Thoracic aorta (tissue), 2 donors: ENCODE results near the gene RFX3. TPM values are rescaled to one million over a fixed set of nuclear protein-coding genes. Genes with fewer than 3 reads are reported as not detected.

Experiments
- ATAC-seq: fragments of 150-250 bp; one replicate; pipeline ENCODE4 v1.8.0; 2017; ENCODE audit warnings: low read depth; ENCODE audit not compliant: insufficient number of reproducible peaks, low FRiP score
- DNase-seq: peaks from one replicate; pipeline ENCODE4 v3.0.0-alpha.2; 2020; ENCODE audit warnings: low spot score
- H3K27ac ChIP-seq, 2 donors: fragments of 200-600 bp; sonication (generic); 1 replicate in 1 of 2; 2 replicates in 1 of 2; pipeline ENCODE4 v1.5.1; 2016; ENCODE audit warnings: mild to moderate bottlenecking in 2 of 2, moderate library complexity in 2 of 2
- H3K27me3 ChIP-seq: fragments of 200-600 bp; sonication (generic); replicated peaks from 2 replicates; pipeline ENCODE4 v1.6.0; 2016; ENCODE audit warnings: mild to moderate bottlenecking; ENCODE audit not compliant: insufficient read depth
- H3K36me3 ChIP-seq: fragments of 200-600 bp; sonication (generic); one replicate; pipeline ENCODE4 v1.5.1; 2016
- H3K4me1 ChIP-seq, 2 donors: fragments of 200-600 bp; sonication (generic); 1 replicate in 1 of 2; 2 replicates in 1 of 2; pipeline versions ENCODE4 v1.5.1 to v1.6.0; 2016; ENCODE audit warnings: low read depth in 2 of 2, mild to moderate bottlenecking in 1 of 2; ENCODE audit not compliant: control insufficient read depth in 1 of 2
- H3K4me3 ChIP-seq: fragments of 200-600 bp; sonication (generic); 2 replicates; pipeline ENCODE4 v1.5.1; 2016; ENCODE audit warnings: mild to moderate bottlenecking
- H3K9me3 ChIP-seq: fragments of 200-600 bp; sonication (generic); 2 replicates; pipeline ENCODE4 v1.5.1; 2016
- CTCF ChIP-seq: fragments of 200-600 bp; sonication (generic); IDR thresholded peaks from one replicate; pipeline ENCODE4 v1.5.1; 2019; ENCODE audit warnings: antibody characterized with exemption
- total RNA-seq, 2 donors: library from RNA; depleted of rRNA; stranded (reverse); fragments of >200 nt; gene quantifications; one replicate each; pipeline versions ENCODE4 v1.1.0 to v1.2.3, GENCODE V29; 2016

The RFX3 gene
- total RNA-seq, 2 donors from 2014 or later: 2.6 to 15.6 TPM

DNA sequence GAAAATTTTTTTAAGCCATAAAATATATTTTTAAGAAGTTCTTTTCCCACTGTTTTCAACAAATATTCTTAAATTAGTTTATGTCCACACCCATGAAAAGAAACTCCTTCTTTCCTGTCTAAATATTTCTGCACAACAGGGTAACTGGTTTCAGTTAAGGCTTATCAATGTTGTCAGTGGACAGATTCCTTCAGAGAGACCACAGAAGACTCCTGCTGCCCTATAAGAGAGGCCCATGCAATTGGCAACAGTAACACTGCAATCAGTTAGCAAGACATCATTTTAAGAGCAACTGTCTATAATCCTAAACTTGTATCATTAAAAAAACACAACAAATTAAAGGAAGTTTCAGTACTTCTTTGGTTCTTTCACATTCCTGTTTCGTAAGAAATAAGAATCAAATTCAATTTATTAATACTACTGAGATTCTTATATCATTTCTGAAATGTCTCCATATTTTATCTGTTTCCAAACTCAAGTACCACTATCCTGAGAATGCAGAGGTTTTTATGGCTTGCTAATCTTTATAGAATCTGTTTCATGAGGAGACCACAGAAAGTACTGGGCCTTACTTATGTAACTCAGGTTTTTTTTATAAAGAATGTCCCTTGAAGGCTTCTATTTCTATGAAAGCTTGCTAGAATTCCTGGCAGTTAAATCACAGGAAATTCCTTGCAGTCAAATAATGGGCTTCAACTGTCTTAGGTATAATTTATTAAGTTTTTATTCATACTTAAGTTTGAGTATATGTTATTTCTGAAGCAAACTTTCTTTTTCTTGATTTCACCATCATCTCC lies 240.2 kb downstream of the RFX3 start:
- peaks cover 5 to 9% of the 10 kb centered on the region in 2 donors for H3K4me1 ChIP-seq
- peaks cover 7% of the 10 kb centered on the region for H3K36me3 ChIP-seq
- DNase-seq (no peak), ATAC-seq (no peak)
- H3K27me3 ChIP-seq: no peaks in the 10 kb centered on the region
- no peaks in the 10 kb centered on the region for H3K9me3 ChIP-seq
- H3K27ac ChIP-seq: no peak overlapping the region
- no peak overlapping the region for H3K4me3 ChIP-seq
- TF ChIP-seq CTCF: no peak

DNA sequence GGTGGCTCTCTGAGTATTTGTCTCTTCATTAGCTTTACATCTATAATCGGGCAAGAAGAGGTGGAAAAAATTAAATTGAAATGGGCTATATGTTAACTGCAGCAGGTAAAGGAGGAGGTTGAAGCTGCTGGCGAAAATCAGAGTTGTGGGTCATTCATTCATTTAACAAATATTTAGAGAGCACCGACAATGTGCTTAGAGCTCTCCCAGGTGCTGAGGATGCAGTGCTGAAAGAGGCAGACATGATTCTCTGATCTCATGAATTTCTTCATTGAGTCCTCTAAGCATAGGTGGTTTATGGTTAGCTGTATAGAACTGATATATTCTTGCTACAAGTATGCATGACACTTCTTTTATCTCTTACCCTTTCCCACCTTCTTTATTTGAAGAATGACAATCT lies 243.4 kb downstream of the RFX3 start:
- Histone ChIP-seq H3K36me3 (peaks cover under 1% of the 10 kb centered on the region), H3K27ac (no peak overlapping the region), H3K4me1 (peaks cover 5 to 9% of the 10 kb centered on the region in 2 donors), H3K27me3 (no peaks in the 10 kb centered on the region), H3K9me3 (no peaks in the 10 kb centered on the region), H3K4me3 (no peak overlapping the region)
- ATAC-seq (no peak), DNase-seq (no peak)
- no peak for TF ChIP-seq CTCF

- Histone ChIP-seq H3K9me3 (no peaks in the 10 kb centered on the region), H3K27me3 (no peaks in the 10 kb centered on the region), H3K27ac (no peak overlapping the region), H3K4me1 (peaks cover 5 to 9% of the 10 kb centered on the region in 2 donors), H3K4me3 (no peak overlapping the region), H3K36me3 (no peaks in the 10 kb centered on the region)
- DNase-seq: no peak
- no peak for ATAC-seq
- TF ChIP-seq CTCF: no peak
These were observed 244.4 kb downstream of the RFX3 start for GRCh38 chr9:3281399-3281798.

DNA sequence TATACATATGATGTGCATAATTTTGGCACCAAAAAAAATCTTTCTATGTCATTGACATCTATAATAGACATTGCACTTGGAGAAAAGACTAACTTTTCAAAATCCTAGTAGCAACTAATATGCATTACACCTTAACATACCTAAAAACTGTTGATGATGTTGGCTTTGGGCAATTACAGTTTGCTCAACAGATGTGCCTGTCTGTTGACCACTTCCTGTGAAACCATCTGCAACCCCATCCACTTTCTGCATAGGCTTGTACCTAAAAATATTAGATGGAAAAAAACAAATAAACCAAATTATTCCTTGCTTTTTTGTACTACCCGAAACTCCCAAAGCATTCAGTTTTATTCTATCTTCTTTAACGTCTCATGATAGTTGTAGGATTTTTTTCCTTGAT lies 248.6 kb downstream of the RFX3 start:
- no peak for DNase-seq
- Histone ChIP-seq H3K4me1 (no peaks in the 10 kb centered on the region), H3K27me3 (no peaks in the 10 kb centered on the region), H3K36me3 (peaks cover 5% of the 10 kb centered on the region), H3K27ac (no peak overlapping the region), H3K9me3 (no peaks in the 10 kb centered on the region), H3K4me3 (no peak overlapping the region)
- ATAC-seq: no peak
- no peak for TF ChIP-seq CTCF

DNA sequence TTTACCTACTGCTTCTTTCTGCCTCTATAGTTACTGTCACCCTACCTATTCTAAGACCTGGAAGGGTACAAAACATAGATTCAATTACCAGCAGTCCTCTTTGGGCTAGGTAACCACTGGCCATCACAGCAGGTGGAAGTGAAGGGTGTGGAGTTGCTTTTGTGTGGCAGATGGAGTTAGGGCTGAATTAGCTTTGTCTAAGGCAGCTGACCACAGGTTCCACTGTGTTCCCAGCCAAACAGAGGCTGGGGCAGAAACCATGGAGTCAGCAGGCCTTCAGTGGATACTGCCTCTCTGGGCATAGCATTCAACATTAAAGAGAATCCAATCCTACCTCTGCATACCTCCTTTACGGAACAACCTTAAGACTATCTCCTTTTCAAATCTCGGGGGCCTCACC lies 254.2 kb downstream of the RFX3 start:
- TF ChIP-seq CTCF: no peak
- Histone ChIP-seq H3K4me3 (no peak overlapping the region), H3K4me1 (no peaks in the 10 kb centered on the region), H3K9me3 (no peaks in the 10 kb centered on the region), H3K27me3 (no peaks in the 10 kb centered on the region), H3K36me3 (peaks cover 5% of the 10 kb centered on the region), H3K27ac (no peak overlapping the region)
- DNase-seq (no peak), ATAC-seq (no peak)
